ENCODE results near the gene SORT1.
"Not testable (repeated sequence)": the region's sequence is repeated elsewhere in the genome, so short reads cannot be mapped to it uniquely, and the experiment has no call there.

Gene SORT1

DNA sequence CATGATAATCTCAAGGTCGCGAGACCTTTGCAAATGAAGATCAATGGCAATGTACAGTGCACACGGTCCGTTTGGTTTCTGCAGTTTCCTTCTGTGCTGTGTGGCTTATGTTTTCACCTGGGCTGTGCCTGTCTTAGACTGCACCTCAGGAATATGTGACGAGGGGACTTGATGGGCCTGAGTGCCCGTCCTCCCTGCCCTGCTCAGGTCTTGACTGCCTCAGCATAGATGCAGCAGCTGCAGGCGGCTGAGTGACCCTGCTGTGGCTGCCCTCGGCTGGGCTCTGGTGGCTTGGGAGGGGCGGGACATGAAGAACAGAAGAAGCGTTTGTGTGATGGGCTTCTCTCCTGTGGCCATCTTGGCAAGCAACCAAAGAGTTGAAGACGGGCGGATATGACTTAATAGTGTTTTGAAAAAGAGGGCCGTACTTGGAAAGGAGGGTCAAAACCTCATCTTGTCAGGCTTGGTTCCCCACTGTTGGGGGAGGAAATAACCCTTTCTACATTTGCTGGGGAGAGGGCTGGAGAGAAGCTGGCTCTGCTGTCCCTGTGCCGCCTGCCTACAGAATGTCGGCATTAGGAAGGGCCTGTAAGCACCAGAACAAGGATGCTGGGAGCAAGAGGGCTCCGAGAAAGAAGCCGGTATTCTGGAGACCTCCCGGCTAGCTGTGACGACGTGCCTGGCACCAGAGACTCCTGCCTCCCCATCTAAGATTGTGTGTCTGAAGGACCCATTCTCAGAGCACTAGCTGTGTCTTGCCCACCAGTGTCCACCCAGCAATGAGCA is 98.0 kb downstream of the SORT1 start:
- DNase-seq (ENCODE audit: low spot score), result no peak

DNA sequence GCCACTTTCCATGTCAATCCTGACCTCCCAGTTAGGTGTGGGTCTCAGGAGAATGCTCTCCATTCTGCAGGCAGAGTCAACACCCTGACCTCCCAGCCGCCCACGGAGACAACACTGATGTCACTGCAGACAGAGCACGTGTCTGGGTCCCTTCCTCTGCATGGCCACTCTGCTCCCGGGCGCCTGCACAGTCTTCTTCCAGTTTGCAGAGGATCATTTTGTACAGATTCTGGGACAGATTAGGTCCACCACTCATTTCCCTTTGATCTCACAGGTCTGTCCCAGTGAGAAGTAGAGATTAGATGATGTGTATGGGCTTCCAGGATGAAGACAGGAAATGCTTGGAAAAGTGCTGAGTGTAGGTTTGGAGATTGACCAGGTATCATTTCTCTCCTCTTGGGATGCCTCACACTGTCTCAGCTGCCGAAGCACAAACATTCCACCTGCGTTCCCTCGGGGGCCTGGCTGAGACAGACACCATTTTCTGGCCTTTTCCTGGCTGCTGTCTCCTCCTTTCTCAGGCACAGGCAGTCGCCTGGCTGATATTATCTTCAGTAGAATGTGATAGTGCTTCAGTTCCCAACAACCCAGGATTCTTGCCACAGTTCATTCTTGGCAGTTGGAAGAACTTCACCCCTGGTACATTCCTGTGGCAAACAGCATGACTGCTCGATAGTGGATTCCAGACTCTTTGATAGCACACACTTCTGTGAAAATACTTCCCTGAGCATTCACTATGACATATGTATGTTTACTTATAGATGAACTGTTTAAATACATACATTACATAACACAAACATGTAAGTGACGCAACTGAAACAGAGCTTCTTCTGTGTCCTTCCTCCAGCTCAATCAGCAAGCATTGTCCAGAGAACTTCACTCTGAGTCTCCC is 98.8 kb downstream of the SORT1 start:
- DNase-seq (ENCODE audit: low spot score), result peak; percentile 66

DNA sequence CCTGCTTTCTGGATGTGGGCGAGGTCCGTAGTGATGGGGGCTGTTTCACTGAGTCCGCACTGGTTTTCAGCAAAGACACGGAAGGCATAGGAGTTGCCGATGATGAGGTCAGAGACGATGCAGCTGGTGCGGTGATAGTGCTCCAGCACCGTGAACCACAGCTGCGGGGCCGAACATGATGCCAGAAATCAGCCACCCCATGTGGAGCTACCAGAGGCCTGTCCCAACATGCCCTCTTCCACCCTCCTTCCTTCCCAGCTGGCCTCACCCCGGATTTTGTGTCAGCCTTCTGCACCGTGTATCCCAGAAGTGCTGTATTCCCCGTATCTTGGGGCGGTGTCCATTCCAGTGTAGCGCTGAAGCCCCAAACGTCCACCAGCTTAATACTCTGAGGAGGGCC is 100.9 kb downstream of the SORT1 start:
- DNase-seq (ENCODE audit: low spot score), result no peak

DNA sequence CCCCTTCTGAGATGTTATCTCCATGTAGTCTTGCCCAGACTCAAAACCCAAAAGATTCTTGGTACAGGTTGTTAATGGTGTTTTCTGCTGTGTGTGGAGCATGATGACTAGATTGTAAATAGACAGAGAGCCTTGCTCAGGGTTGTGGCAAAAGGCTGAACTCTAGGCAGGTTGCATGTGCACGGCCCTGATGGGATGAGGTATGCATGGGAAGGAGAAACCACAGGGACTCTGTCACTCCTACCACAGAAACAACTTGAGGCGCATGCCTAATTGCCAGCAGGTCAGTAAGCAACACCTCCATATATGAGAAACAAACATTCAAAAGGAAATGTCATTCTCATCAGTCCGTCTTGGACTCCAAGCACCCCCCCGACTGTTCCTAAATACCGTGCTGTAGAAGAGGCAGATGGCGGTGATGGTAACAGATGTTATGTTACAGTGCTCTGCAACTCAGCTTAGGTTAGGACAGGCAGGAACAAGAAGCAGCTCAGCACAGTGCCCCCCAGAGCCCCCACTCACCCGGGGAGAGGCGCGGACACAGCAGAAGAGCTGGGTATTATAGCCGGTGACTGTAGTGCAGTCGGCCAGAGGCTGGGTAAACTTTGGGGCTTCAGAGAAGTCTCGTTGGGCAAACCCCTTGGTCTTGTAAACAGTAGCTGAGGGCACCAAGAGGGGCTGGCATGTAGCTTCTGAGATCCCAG is 101.9 kb downstream of the SORT1 start:
- DNase-seq (ENCODE audit: low spot score), result no peak

DNA sequence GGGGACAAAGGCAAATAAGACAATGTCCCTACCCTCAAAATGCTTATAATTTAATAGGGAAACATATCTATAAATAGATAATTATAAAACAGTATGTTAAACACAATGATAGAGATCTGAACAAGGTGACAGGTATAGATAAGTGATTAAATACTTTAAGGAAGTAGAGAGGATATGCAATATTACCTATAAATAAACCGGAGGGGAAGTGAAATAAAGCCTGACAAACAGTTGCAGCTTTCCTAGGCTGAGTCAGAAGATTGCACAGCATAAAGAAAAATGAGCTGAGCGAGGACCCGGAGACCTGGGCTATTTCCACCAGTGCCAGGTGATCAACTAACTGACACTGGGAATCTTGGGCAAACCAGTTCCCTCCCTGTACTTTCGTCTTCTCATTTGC is 103.2 kb downstream of the SORT1 start:
- no peak for DNase-seq (ENCODE audit: low spot score)

DNA sequence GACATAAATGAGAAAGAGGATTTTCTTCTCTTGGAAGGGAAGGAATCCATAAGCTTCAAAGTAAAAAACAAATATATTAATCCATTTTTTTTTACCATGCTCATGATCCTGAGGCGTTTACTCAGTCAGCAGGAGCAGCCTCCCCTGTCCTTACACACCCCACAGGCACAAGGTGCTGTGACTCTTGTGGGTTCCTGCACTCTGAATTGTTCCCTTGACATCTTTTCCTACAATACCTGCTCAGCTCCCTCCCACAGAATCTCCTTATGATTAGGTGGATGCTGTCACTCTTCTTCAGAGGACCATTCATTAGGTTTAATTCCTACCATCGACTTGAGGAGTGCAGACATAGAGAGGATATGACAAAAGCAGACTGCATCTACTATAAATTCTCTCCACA is 104.7 kb downstream of the SORT1 start:
- no peak for DNase-seq (ENCODE audit: low spot score)

DNA sequence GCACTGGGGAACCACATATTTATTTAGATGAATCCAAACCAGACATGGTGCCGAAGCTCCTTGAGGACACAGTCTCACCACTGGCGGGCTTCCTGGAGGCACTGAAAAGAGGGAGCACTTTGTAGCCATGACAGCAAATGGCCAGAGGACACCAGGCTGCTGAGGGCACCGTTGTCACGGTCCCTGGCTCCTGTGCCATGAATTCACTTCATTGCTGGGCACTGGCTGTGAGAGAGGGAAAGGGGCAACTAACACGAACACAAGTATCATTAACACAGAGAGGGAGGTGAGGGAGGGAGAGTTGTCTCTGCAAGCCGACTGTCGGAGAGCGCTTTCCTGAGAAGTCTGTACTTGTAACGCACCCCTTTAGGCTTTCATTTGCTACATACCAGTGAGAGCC is 105.4 kb downstream of the SORT1 start:
- no peak for DNase-seq (ENCODE audit: low spot score)

DNA sequence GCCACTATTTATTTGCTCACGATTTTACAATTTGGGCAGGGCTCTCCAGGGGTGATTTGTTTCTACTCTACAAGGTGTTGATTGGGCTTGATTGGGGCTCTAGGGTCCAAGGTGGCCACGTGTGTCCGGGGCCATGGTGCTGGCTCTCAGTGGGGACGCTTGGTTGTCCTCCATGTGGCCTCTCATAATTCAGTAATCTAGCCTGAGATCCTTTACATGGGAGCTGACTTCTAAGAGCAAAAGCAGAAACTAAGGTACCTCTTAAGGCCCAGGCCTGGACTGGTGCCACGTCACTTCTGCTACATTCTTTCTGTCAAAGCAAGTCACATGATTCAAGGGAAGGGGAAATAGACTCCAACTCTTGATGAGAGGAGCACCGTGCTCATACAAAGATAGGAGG is 106.7 kb downstream of the SORT1 start:
- DNase-seq (ENCODE audit: low spot score), result no peak

DNA sequence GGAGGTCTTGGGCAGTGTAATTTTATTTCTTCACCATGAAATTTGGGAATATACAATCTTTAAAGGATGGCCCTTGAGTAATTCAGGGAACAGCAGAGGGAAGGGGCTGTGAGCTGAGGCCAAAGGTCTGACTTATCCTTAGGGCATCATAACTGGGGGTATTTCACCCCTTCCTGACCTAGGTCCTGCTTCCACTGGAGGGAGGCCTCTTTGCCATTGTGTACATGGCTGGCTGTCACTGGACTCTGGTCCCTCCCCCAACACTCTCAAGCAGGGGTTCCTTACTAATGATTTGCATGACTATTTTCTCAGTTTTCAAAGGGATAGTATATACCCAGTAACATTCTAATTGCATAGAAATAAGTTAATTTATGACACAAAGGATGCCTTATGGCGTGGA is 107.6 kb downstream of the SORT1 start:
- DNase-seq (ENCODE audit: low spot score), result no peak

DNA sequence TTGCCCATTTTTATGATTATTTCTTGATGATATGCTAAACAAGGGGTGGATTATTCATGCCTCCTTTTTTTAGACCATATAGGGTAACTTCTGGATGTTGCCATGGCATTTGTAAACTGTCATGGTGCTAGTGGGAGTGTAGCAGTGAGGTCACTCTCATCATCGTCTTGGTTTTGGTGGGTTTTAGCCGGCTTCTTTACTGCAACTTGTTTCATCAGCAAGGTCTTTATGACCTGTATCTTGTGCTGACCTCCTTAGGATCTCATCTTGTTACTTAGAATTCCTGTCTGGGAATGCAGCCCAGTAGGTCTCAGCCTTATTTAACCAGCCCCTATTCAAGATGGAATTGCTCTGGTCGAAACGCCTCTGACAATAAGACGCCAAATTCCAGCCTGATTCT is 111.0 kb downstream of the SORT1 start:
- DNase-seq (ENCODE audit: low spot score), result not testable (repeated sequence)

DNA sequence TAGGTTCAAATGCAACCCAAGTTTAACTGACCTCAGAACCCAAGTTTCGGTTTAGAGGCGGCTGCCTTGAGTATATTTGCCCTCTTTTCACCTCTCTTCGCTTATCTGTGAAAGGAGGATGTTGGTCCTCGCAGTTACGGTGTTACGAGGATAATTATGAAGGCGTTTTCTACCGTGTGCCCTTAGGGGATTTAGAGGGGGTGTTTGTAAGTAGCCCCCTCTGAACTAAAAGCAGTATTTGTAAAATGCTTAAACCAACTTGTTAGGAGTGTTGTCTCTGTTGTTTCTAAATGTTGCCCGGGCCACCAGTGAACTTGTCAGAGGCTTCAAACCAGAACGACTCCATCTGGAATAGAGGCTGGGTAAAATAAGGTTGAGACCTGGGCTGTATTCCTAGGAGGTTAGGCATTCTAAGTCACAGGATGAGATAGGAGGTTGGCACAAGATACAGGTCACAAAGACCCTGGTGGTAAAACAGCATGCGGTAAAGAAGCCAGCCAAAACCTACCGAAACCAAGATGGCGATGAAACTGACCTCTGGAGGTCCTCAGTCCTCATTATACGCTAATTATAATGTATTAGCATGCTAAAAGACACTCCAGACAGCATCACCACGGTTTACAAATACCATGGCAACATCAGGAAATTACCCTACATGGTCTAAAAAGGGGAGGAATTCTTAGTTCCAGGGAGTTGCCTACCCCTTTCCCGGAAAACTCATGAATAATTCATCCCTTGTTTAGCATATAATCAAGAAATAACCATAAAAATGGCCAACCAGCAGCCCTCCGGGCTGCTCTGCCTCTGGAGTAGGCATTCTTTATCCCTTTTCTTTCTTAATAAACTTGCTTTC is 113.7 kb downstream of the SORT1 start:
- no peak for DNase-seq (ENCODE audit: low spot score)

DNA sequence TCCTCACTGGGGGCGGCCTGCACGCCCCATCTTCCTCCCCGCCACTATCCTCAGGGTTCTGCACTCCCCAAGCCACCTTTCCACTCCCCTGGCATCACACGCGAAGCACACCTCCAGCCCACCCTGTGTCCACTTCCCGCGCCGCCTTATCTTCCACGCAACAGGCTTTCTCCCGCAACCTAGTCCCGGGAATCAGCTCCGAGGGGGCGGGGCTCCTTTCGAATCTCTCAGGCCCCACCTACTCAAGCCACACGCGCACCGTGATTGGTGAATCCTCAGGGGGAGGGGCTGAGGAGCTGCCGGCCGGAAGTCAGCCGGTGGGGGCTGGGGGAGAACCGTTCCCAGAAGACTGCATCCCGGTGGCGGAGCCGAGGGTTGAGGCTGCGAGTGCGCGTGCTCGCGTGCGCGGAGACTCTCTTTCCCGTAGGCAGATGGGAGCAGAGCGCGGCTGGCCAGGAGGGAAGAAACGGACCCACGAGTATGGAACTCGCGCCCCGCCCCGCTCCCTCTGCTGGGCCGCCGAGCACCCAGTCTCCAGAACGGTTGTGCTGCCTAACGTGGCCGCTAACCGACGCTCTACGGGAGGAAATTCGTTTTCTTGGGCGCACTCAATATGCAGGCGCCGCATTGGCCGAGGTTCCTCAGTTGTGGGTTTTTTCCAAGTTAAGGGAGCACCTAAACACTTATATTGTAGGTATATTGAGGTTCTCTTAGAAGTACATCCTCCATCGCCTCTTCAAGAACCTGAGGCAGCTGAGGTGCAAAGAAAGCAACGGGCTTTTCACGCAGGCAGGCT is 114.6 kb downstream of the SORT1 start, which contains the start of gene PSRC1:
Gene PSRC1 (minus strand): TSS at position 194 of the 796 bp plus-strand sequence.
- DNase-seq (ENCODE audit: low spot score), result peak; percentile 95

DNA sequence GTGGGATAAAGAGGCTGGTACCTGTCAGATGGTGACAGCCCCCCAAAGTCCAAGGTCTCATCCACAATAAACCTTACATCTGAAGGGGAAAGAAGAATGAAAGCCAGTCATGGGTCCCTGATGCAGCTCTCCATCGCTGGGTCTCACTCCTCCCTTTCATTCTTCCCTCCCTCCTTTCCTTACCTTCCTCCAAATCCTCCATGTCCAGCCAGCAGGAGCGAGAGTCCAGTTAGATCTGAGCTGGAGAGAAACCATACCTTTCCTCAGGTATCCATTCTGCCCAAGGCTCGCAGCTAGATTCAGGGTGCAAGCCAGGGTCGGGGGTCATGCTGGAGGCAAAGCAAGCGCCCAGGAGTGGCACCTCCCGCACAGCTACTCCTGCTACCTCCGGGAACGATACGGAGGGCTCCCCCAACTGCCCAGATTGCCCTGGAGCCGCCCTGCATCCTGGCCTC is 115.2 kb downstream of the SORT1 start:
- DNase-seq (ENCODE audit: low spot score), result no peak

DNA sequence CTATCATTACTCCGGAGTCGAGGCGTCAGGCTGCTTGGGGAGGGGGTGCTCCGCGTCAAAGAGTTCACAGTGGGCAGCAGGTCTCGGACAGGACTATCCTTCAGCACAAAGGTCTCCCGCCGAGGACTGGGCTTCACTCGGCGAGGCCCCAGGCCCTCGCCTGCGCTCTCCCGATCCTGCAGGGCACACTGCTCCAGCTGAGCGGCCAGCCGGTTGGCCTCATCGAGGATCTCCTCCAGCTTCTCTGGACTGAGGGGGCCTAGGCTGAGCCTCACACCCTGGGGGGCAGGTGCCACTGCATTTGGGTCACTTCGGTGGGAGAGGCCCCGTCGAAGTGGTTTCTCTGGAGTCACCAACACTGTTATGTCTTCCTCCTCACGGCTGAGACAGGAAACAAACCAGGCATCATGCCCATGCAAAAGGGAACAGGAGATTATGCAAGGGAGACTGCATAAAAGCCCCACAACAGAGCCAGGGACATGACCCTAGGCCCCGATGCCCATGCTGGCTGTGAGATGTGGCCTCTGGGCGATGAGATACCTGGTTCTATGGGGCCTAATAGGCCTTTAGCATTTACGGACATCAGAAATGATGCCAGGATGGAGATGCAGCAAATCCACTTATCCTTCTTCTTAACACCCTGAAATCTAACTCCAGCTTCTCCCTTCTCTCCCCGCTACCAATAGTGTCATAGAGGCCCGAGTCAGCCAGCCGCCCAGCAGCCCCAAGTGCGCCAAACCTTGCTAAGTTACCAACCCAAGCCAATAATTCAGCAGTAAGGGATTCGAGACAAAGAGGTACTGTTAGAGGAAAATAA is 115.8 kb downstream of the SORT1 start:
- DNase-seq (ENCODE audit: low spot score), result no peak

DNA sequence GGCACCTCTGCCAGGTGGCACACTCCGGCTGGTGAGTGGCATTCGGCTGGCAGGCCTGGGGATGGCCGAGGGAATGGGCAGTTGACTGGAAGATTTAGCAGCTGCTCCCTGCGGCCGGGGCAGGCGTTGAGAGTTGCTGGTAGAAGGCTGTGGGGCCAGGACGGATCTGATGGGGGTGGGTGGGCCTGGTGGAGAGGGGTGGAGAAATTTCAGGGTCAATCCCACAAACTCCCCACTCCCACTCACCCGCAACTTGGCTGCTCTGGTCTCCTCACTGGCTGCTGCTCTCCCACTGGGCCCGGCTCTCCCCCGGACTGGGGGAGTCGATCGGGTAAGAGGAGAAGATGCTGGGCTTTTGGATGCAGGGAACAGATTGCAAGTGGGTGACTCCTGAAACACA is 116.9 kb downstream of the SORT1 start:
- no peak for DNase-seq (ENCODE audit: low spot score)

DNA sequence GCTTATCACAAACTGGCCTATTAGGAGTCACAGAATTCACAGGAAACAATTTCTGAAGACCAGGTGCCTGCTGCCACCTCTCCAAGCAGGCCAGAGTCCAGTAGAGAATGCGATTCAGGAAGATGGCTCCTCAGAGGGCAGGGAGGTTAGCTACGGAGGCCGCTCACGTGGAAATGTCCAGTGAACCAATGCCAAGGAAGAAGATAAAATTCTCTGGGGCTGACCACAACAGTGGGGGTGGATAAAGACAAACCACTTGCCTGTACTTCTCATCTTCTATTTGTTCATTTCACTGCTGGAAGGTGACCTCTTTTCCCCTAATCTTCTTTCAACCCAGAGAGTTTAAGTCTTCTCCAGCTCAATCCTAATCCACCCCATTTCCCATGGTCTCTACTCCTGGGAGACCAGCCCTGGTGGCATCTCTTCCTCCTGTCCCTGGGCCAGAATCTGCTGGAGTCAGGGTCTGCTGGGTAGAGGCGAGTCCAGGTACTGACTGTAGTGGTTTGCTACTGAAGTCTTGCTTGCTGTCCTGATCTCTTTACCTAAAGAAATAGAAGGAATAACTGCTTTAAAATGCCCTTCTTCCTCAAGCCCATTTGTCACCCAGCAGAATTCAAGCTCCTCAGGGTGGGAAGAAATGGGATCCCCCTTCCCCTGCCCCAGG is 118.0 kb downstream of the SORT1 start:
- DNase-seq (ENCODE audit: low spot score), result no peak

DNA sequence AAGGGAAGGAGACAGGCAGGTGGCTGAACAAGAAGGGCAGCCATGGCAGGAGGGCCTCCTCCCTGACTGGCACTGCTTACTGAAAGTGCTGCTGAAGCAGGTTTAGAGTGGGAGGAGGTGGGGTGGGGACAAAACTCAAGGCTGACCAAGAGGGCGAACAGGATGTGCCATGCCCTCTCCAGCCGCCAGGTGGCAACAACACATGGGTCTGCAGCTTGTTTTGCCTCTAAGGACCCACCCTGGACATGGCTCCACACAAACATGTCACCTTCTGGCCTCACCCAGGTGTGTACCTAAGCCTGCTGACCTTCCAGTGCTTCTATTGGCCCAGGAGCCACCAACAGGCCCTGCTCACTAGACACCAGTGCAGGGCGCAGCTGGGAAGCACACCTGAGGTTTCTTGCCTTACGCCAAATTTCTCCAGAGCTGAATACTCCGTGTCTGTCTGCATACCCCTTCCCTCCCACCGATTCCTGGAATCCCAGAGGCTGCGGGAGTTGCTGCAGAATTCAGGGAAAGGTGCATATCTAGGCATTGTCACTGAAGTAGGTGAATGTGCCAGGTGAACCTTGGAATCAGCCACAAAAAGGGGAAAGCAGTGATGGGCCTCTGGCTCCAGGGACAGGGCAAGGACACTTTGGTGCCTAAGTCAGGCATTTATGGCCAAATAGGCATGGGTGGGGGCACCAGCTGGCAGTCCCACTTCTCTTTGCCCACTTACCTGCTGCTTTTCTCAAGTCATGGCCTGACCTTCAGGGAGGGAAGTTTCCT is 120.1 kb downstream of the SORT1 start:
- DNase-seq (ENCODE audit: low spot score), result peak; percentile 73
